Karpas-422 (cell line): ENCODE measurements around the gene CASP10. TPM values are rescaled to one million over a fixed set of nuclear protein-coding genes. Genes with fewer than 3 reads are reported as not detected.

Experiments
- DNase-seq: peaks from one replicate; pipeline ENCODE4 v3.0.0-alpha.2; 2015
- H2AFZ ChIP-seq: fragments of 200-600 bp; sonication (generic); 2 replicates; pipeline ENCODE4 v1.6.1; 2014; ENCODE audit warnings: antibody characterized with exemption, low read length, mixed read lengths
- H3K27ac ChIP-seq: fragments of 200-600 bp; sonication (generic); 2 replicates; pipeline ENCODE4 v1.5.1; 2014; ENCODE audit warnings: mild to moderate bottlenecking, low read length, moderate library complexity
- H3K27me3 ChIP-seq: fragments of 200-600 bp; sonication (generic); 2 replicates; pipeline ENCODE4 v1.6.1; 2014; ENCODE audit warnings: low read length, mixed read lengths
- H3K36me3 ChIP-seq: fragments of 200-600 bp; sonication (generic); 2 replicates; pipeline ENCODE4 v1.6.1; 2014; ENCODE audit warnings: low read length, mixed read lengths; ENCODE audit not compliant: insufficient read depth
- H3K4me1 ChIP-seq: fragments of 200-600 bp; sonication (generic); 2 replicates; pipeline ENCODE4 v1.6.1; 2014; ENCODE audit warnings: mild to moderate bottlenecking, low read length, mixed read lengths
- H3K4me2 ChIP-seq: fragments of 200-600 bp; sonication (generic); 2 replicates; pipeline ENCODE4 v1.6.1; 2014; ENCODE audit warnings: low read length, low read depth, mild to moderate bottlenecking; ENCODE audit not compliant: poor library complexity, severe bottlenecking
- H3K4me3 ChIP-seq: fragments of 200-600 bp; sonication (generic); 2 replicates; pipeline ENCODE4 v1.5.1; 2014; ENCODE audit warnings: mild to moderate bottlenecking, antibody characterized with exemption, low read length, mixed read lengths
- H3K79me2 ChIP-seq: fragments of 200-600 bp; sonication (generic); 2 replicates; pipeline ENCODE4 v1.6.1; 2014; ENCODE audit warnings: mild to moderate bottlenecking, low read length, mixed read lengths
- H3K9ac ChIP-seq: fragments of 200-600 bp; sonication (generic); 2 replicates; pipeline ENCODE4 v1.6.0; 2014; ENCODE audit warnings: low read length
- H3K9me2 ChIP-seq: fragments of 200-600 bp; sonication (generic), shearing (Covaris generic); replicated peaks from 2 replicates; pipeline ENCODE4 v1.6.0; 2014; ENCODE audit warnings: mild to moderate bottlenecking, low read length, moderate library complexity; ENCODE audit not compliant: insufficient read depth
- H3K9me3 ChIP-seq: fragments of 300-700, 200-600 bp; sonication (generic); 2 replicates; pipeline ENCODE4 v1.6.1; 2014; ENCODE audit warnings: low read length, mixed read lengths
- H4K20me1 ChIP-seq: fragments of 200-600 bp; sonication (generic); 2 replicates; pipeline ENCODE4 v1.6.1; 2014; ENCODE audit warnings: mild to moderate bottlenecking, antibody characterized with exemption, low read length, low read depth; ENCODE audit not compliant: insufficient read depth
- total RNA-seq: library from RNA; depleted of rRNA; stranded (reverse); fragments of >200 nt; shearing (Covaris generic); gene quantifications from 2 replicates; pipeline ENCODE4 v1.2.3, GENCODE V29; 2014; ENCODE audit warnings: low replicate concordance

CASP10 gene
- total RNA-seq, 1 experiment from 2014 or later = 0.48 TPM

- no peak for DNase-seq
- Histone ChIP-seq H3K36me3 (no peaks in the 10 kb centered on the region), H3K4me3 (no peak overlapping the region), H3K79me2 (no peaks in the 10 kb centered on the region), H3K4me1 (peaks cover 16% of the 10 kb centered on the region), H3K9me3 (no peaks in the 10 kb centered on the region), H2AFZ (no peak overlapping the region), H3K9ac (no peak overlapping the region), H3K9me2 (no peaks in the 10 kb centered on the region), H3K27ac (no peak overlapping the region), H3K4me2 (no peak overlapping the region), H3K27me3 (no peaks in the 10 kb centered on the region), H4K20me1 (no peaks in the 10 kb centered on the region)
These were observed 65.4 kb downstream of the CASP10 start for GRCh38 chr2:201248288-201248844.

- H2AFZ ChIP-seq = no peak overlapping the region
These were observed 66.9 kb downstream of the CASP10 start for GRCh38 chr2:201249889-201250288.

GRCh38 chr2:201250741-201251140, 67.8 kb downstream of the CASP10 start:
- Histone ChIP-seq H3K9ac (no peak overlapping the region), H3K4me3 (no peak overlapping the region), H3K27ac (no peak overlapping the region), H3K27me3 (no peaks in the 10 kb centered on the region), H3K36me3 (no peaks in the 10 kb centered on the region), H3K9me3 (no peaks in the 10 kb centered on the region), H3K79me2 (no peaks in the 10 kb centered on the region), H4K20me1 (no peaks in the 10 kb centered on the region), H3K4me1 (no peaks in the 10 kb centered on the region), H2AFZ (no peak overlapping the region), H3K4me2 (no peak overlapping the region), H3K9me2 (no peaks in the 10 kb centered on the region)
- DNase-seq = no peak

More at GRCh38 chr2:201249889-201250288, 66.9 kb downstream of the CASP10 start:
- peaks cover 7% of the 10 kb centered on the region for H3K4me1 ChIP-seq
- H3K36me3 ChIP-seq = no peaks in the 10 kb centered on the region
- no peaks in the 10 kb centered on the region for H3K79me2 ChIP-seq
- H3K4me2 ChIP-seq = no peak overlapping the region
- H3K27ac ChIP-seq = no peak overlapping the region
- H3K9ac ChIP-seq = no peak overlapping the region
- no peaks in the 10 kb centered on the region for H3K9me3 ChIP-seq
- no peaks in the 10 kb centered on the region for H3K27me3 ChIP-seq
- no peaks in the 10 kb centered on the region for H3K9me2 ChIP-seq
- no peaks in the 10 kb centered on the region for H4K20me1 ChIP-seq
- DNase-seq = no peak
- no peak overlapping the region for H3K4me3 ChIP-seq

- Histone ChIP-seq H3K4me1 (peaks cover 20% of the 10 kb centered on the region), H3K9ac (no peak overlapping the region), H3K79me2 (peaks cover 1% of the 10 kb centered on the region), H3K36me3 (no peaks in the 10 kb centered on the region), H3K9me3 (no peaks in the 10 kb centered on the region), H2AFZ (no peak overlapping the region), H3K27ac (no peak overlapping the region), H3K4me2 (no peak overlapping the region), H3K4me3 (no peak overlapping the region), H3K27me3 (no peaks in the 10 kb centered on the region), H4K20me1 (no peaks in the 10 kb centered on the region), H3K9me2 (no peaks in the 10 kb centered on the region)
- DNase-seq = no peak
These were observed 71.3 kb downstream of the CASP10 start for GRCh38 chr2:201254081-201254730.

- Histone ChIP-seq H3K79me2 (peaks cover 12% of the 10 kb centered on the region), H3K4me1 (peaks cover 33% of the 10 kb centered on the region)
These were observed 72.6 kb downstream of the CASP10 start for GRCh38 chr2:201255408-201256033.

GRCh38 chr2:201256082-201256481, 73.1 kb downstream of the CASP10 start:
- Histone ChIP-seq H2AFZ (no peak overlapping the region), H3K9me3 (no peaks in the 10 kb centered on the region), H3K79me2 (peaks cover 17% of the 10 kb centered on the region), H3K4me3 (no peak overlapping the region), H3K27ac (no peak overlapping the region), H3K9me2 (no peaks in the 10 kb centered on the region), H4K20me1 (no peaks in the 10 kb centered on the region), H3K36me3 (no peaks in the 10 kb centered on the region), H3K9ac (no peak overlapping the region), H3K4me1 (peaks cover 37% of the 10 kb centered on the region), H3K27me3 (no peaks in the 10 kb centered on the region), H3K4me2 (no peak overlapping the region)
- DNase-seq = no peak

More at GRCh38 chr2:201255408-201256033, 72.6 kb downstream of the CASP10 start:
- H3K27ac ChIP-seq = no peak overlapping the region
- no peak overlapping the region for H2AFZ ChIP-seq
- no peaks in the 10 kb centered on the region for H3K9me3 ChIP-seq
- DNase-seq = no peak
- no peak overlapping the region for H3K4me2 ChIP-seq
- no peaks in the 10 kb centered on the region for H3K27me3 ChIP-seq
- no peaks in the 10 kb centered on the region for H4K20me1 ChIP-seq
- H3K9me2 ChIP-seq = no peaks in the 10 kb centered on the region
- no peak overlapping the region for H3K9ac ChIP-seq
- H3K4me3 ChIP-seq = no peak overlapping the region
- H3K36me3 ChIP-seq = no peaks in the 10 kb centered on the region

GRCh38 chr2:201257381-201257955, 74.5 kb downstream of the CASP10 start:
- Histone ChIP-seq H3K27me3 (no peaks in the 10 kb centered on the region), H3K79me2 (peaks cover 27% of the 10 kb centered on the region), H4K20me1 (peaks cover 4% of the 10 kb centered on the region; the same call in 1 of the 2 replicates), H3K27ac (peak overlapping the region; percentile 89), H3K4me1 (peaks cover 48% of the 10 kb centered on the region), H3K4me2 (peak overlapping the region; percentile 87), H3K9me3 (no peaks in the 10 kb centered on the region), H3K36me3 (no peaks in the 10 kb centered on the region), H3K9ac (peak overlapping the region; percentile 79), H3K9me2 (no peaks in the 10 kb centered on the region), H2AFZ (peak overlapping the region; percentile 50), H3K4me3 (peak overlapping the region; percentile 71)
- peak; percentile 78 for DNase-seq
